WERI-Rb-1 (cell line): ENCODE measurements around the gene TCOF1.

Experiments
- DNase-seq: peaks from one replicate; pipeline ENCODE4 v3.0.0-alpha.2; 2020
- H3K27ac ChIP-seq: fragments of 250-450 bp; sonication (Bioruptor Pico); 2 replicates; pipeline ENCODE4 v1.5.1; 2020; ENCODE audit warnings: mild to moderate bottlenecking, moderate library complexity
- H3K27me3 ChIP-seq: fragments of 250-450 bp; sonication (Bioruptor Pico); 2 replicates; pipeline ENCODE4 v1.5.1; 2021; ENCODE audit warnings: mild to moderate bottlenecking, low read depth, moderate library complexity; ENCODE audit not compliant: insufficient read depth, severe bottlenecking
- H3K36me3 ChIP-seq: fragments of 250-450 bp; sonication (Bioruptor Pico); 2 replicates; pipeline ENCODE4 v1.5.1; 2020; ENCODE audit warnings: mild to moderate bottlenecking, moderate library complexity
- H3K4me3 ChIP-seq: 2 replicates; pipeline ENCODE4 v1.5.1; 2011; ENCODE audit warnings: low read depth, mild to moderate bottlenecking, control low read depth, low read length
- H3K9me3 ChIP-seq: fragments of 250-450 bp; sonication (Bioruptor Pico); 2 replicates; pipeline ENCODE4 v1.5.1; 2021; ENCODE audit warnings: mild to moderate bottlenecking, moderate library complexity; ENCODE audit not compliant: severe bottlenecking
- TF ChIP-seq, protein P1 (sequence below): IDR thresholded peaks from 2 replicates; pipeline ENCODE4 v1.5.1; 2011; ENCODE audit warnings: low read depth, mild to moderate bottlenecking, control low read depth, inconsistent platforms, low read length

TCOF1 gene

DNA sequence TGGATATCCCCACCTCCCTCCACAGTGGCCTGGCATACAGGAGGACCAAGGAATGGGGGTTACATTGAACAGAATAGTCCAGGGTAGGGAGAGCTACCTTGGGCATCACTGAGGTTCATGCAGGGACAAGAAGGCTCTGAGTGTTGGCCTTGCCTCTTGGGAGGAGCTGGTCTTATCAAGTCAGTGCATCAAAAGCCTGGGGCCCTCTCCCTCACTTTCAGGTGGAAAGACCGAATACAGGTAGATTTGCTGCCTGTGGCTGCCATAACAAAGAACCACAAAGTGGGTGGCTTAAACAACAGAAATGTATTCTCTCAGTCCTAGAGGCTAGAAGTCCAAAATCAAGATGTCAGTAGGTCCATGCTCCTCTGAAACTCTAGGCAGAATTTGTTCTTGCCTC, 36.3 kb upstream of the TCOF1 start:
- Histone ChIP-seq H3K36me3 (no peaks in the 10 kb centered on the region), H3K9me3 (no peaks in the 10 kb centered on the region), H3K27me3 (no peaks in the 10 kb centered on the region), H3K27ac (no peak overlapping the region), H3K4me3 (no peak overlapping the region)
- TF ChIP-seq, protein P1, sequence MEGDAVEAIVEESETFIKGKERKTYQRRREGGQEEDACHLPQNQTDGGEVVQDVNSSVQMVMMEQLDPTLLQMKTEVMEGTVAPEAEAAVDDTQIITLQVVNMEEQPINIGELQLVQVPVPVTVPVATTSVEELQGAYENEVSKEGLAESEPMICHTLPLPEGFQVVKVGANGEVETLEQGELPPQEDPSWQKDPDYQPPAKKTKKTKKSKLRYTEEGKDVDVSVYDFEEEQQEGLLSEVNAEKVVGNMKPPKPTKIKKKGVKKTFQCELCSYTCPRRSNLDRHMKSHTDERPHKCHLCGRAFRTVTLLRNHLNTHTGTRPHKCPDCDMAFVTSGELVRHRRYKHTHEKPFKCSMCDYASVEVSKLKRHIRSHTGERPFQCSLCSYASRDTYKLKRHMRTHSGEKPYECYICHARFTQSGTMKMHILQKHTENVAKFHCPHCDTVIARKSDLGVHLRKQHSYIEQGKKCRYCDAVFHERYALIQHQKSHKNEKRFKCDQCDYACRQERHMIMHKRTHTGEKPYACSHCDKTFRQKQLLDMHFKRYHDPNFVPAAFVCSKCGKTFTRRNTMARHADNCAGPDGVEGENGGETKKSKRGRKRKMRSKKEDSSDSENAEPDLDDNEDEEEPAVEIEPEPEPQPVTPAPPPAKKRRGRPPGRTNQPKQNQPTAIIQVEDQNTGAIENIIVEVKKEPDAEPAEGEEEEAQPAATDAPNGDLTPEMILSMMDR, result no peak
- no peak for DNase-seq

DNA sequence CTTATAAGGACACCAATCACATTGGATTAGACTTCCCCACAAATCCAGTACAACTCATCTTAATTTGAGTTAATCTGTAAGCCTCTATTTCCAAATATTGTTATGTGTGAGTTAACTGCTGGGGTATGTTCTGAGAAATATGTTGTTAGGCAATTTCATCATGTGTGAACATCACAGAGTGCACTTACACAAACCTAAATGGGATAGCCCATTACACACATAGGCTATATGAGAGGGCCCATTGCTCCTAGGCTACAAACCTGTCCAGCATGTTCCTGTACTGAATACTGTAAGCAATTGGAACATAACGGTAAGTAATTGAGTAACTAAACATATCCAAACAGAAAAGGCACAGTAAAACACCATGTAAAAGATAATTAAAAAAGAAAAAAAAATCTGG, 35.7 kb upstream of the TCOF1 start:
- H3K4me3 ChIP-seq, result no peak overlapping the region
- no peak overlapping the region for H3K27ac ChIP-seq
- no peak for DNase-seq
- TF ChIP-seq, protein P1, result no peak
- H3K36me3 ChIP-seq, result no peaks in the 10 kb centered on the region
- H3K9me3 ChIP-seq, result no peaks in the 10 kb centered on the region
- no peaks in the 10 kb centered on the region for H3K27me3 ChIP-seq

- no peak overlapping the region for H3K27ac ChIP-seq
- H3K4me3 ChIP-seq, result no peak overlapping the region
Observed at GRCh38 chr5:150322202-150322601, 35.3 kb upstream of the TCOF1 start.

GRCh38 chr5:150323092-150323491, 34.4 kb upstream of the TCOF1 start:
- no peak for DNase-seq
- Histone ChIP-seq H3K36me3 (no peaks in the 10 kb centered on the region), H3K9me3 (no peaks in the 10 kb centered on the region), H3K4me3 (no peak overlapping the region), H3K27me3 (no peaks in the 10 kb centered on the region), H3K27ac (no peak overlapping the region)
- TF ChIP-seq, protein P1, result no peak

More at GRCh38 chr5:150322202-150322601, 35.3 kb upstream of the TCOF1 start:
- no peaks in the 10 kb centered on the region for H3K9me3 ChIP-seq
- H3K27me3 ChIP-seq, result no peaks in the 10 kb centered on the region
- TF ChIP-seq, protein P1, result no peak
- no peak for DNase-seq
- H3K36me3 ChIP-seq, result no peaks in the 10 kb centered on the region

GRCh38 chr5:150323819-150324218, 33.7 kb upstream of the TCOF1 start:
- no peak for DNase-seq
- Histone ChIP-seq H3K27ac (no peak overlapping the region), H3K27me3 (no peaks in the 10 kb centered on the region), H3K4me3 (no peak overlapping the region), H3K9me3 (no peaks in the 10 kb centered on the region), H3K36me3 (no peaks in the 10 kb centered on the region)
- TF ChIP-seq, protein P1, result no peak

DNA sequence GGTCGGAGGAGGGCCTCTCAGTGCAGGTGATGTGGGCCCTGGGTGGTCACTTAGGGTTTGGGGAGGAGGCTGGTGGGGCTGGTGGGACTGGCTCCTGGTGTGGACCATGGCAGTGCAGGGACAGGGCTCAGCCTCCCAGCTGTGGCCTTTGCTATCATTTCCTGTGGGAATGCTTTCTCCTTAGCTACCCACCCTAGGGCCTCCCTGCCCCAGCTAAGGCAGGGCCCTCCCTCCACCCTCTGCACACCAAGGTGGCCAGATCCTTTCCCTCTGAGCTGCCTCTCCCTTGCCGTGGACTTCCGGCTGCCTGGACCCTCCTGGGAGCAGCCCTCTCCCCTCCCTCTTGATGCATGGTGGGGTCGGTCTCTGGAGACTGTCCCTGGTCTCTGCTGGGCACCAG, 32.1 kb upstream of the TCOF1 start:
- H3K27me3 ChIP-seq, result no peaks in the 10 kb centered on the region
- no peak for DNase-seq
- H3K4me3 ChIP-seq, result no peak overlapping the region
- TF ChIP-seq, protein P1, result no peak
- H3K27ac ChIP-seq, result no peak overlapping the region
- H3K36me3 ChIP-seq, result no peaks in the 10 kb centered on the region
- H3K9me3 ChIP-seq, result no peaks in the 10 kb centered on the region
